K562 (cell line): ENCODE data around the gene SAA2. TPM values are rescaled to one million over a fixed set of nuclear protein-coding genes. Genes with fewer than 3 reads are reported as not detected.

ENCODE experiments used
- ATAC-seq: fragments of 200-7000 bp; cut with Tn5 transposase; 3 replicates; pipeline ENCODE4 v1.9.1; 2020; ENCODE audit warnings: moderate library complexity
- BruUV-seq: library from RNA; stranded (reverse); fragments of 400-500 nt; replicated peaks from 2 replicates; lab custom pipeline; 2021; lab: Mats Ljungman, UMichigan
- CTCF ChIA-PET: fragments of 300-600 bp; formaldehyde crosslinking; extraction: SDS; loops from one replicate; lab custom pipeline; 2021; ENCODE audit warnings: low intra/inter-chr PET ratio; lab: Yijun Ruan, JAX
- POLR2A ChIA-PET: fragments of 300-600, 350-650 bp; sonication (Branson Sonifier 250); formaldehyde crosslinking; extraction: SDS; loops from one replicate; lab custom pipeline; 2021; ENCODE audit warnings: antibody characterized with exemption, inconsistent platforms; lab: Yijun Ruan, JAX
- DNase-seq, 4 experiments: peaks; one replicate each; pipeline versions ENCODE4 v3.0.0 to v3.0.0-alpha.2; 2011 to 2018; ENCODE audit warnings: low spot score in 3 of 4, mixed read lengths in 3 of 4; ENCODE audit errors: extremely low read depth in 1 of 4
- FAIRE-seq: peaks from 2 replicates; lab custom pipeline; 2011; peaks lifted over from hg19 to GRCh38; lab: Jason Lieb, UNC
- H2AFZ ChIP-seq: 2 replicates; pipeline ENCODE4 v1.6.0; 2011; ENCODE audit warnings: low read depth, low read length, control low read depth, inconsistent platforms
- H3K27ac ChIP-seq: fragments of 200-600 bp; 3 replicates; pipeline ENCODE4 v1.8.0; 2011; ENCODE audit warnings: low read depth, mild to moderate bottlenecking, control low read depth, inconsistent platforms, low read length, moderate library complexity, mixed read lengths; ENCODE audit errors: extremely low read depth
- H3K27me3 ChIP-seq, 2 experiments: fragments of 300-600 bp in 1 of 2; 2 replicates in 1 of 2; 3 replicates in 1 of 2; pipeline versions ENCODE4 v1.6.0 to v1.8.0; 2011; ENCODE audit warnings: inconsistent platforms in 2 of 2, low read length in 2 of 2, mild to moderate bottlenecking in 1 of 2, mixed read lengths in 1 of 2, moderate library complexity in 1 of 2; ENCODE audit not compliant: control insufficient read depth in 2 of 2, insufficient read depth in 2 of 2
- H3K36me3 ChIP-seq: fragments of 300-600 bp; 3 replicates; pipeline ENCODE4 v1.8.0; 2011; ENCODE audit warnings: mild to moderate bottlenecking, low read length, inconsistent platforms; ENCODE audit not compliant: control insufficient read depth, insufficient read depth
- H3K4me1 ChIP-seq, 2 experiments: fragments of 200-600 bp in 1 of 2; replicated peaks in 1 of 2; 2 replicates in 1 of 2; 3 replicates in 1 of 2; pipeline versions ENCODE4 v1.5.1 to v1.8.0; 2011; ENCODE audit warnings: inconsistent platforms in 2 of 2, low read length in 2 of 2, mild to moderate bottlenecking in 1 of 2, mixed read lengths in 1 of 2, moderate library complexity in 1 of 2; ENCODE audit not compliant: control insufficient read depth in 2 of 2, insufficient read depth in 2 of 2
- H3K4me2 ChIP-seq: 2 replicates; pipeline ENCODE4 v1.6.1; 2011; ENCODE audit warnings: low read length, control low read depth, inconsistent platforms, mixed read lengths; ENCODE audit not compliant: insufficient read depth
- H3K4me3 ChIP-seq: fragments of 200-600 bp; sonication (generic), shearing (Covaris generic); 2 replicates; pipeline ENCODE4 v1.5.1; 2016; ENCODE audit warnings: control low read depth, inconsistent platforms
- H3K79me2 ChIP-seq: fragments of 200-600 bp; 3 replicates; pipeline ENCODE4 v1.8.0; 2011; ENCODE audit warnings: low read length, inconsistent platforms; ENCODE audit not compliant: control insufficient read depth, insufficient read depth
- H3K9ac ChIP-seq, 2 experiments: 2 replicates each; pipeline versions ENCODE4 v1.6.0 to v1.6.1; 2011; ENCODE audit warnings: low read depth in 2 of 2, low read length in 2 of 2, control low read depth in 1 of 2, inconsistent platforms in 1 of 2, mild to moderate bottlenecking in 1 of 2, mixed read lengths in 1 of 2; ENCODE audit not compliant: insufficient read depth in 1 of 2
- H3K9me1 ChIP-seq: one replicate; pipeline ENCODE4 v1.6.0; 2011; ENCODE audit warnings: inconsistent platforms, mild to moderate bottlenecking, low read length, moderate library complexity; ENCODE audit not compliant: control insufficient read depth, insufficient read depth
- H3K9me3 ChIP-seq: replicated peaks from 2 replicates; pipeline ENCODE4 v1.5.1; 2011; ENCODE audit warnings: low read depth, low read length, inconsistent platforms; ENCODE audit not compliant: control insufficient read depth, insufficient read depth
- H4K20me1 ChIP-seq: replicated peaks from 2 replicates; pipeline ENCODE4 v1.6.1; 2011; ENCODE audit warnings: low read length, inconsistent platforms, mixed read lengths; ENCODE audit not compliant: control insufficient read depth, insufficient read depth
- ETV6 ChIP-seq, 3 experiments: fragments of 150-350 bp in 1 of 3; sonication (generic) in 1 of 3; formaldehyde crosslinking in 1 of 3; IDR thresholded peaks; 2 replicates each; pipeline versions ENCODE4 v1.6.1 to v1.8.0; 2014 to 2022; ENCODE audit warnings: borderline replicate concordance in 2 of 3, low read depth in 2 of 3, antibody characterized with exemption in 1 of 3, low read length in 1 of 3, mild to moderate bottlenecking in 1 of 3, missing genetic modification reagents in 1 of 3
- JUNB ChIP-seq: fragments of 450-650 bp; formaldehyde crosslinking; conservative IDR thresholded peaks from 2 replicates; pipeline ENCODE4 v1.4.0; 2020; ENCODE audit warnings: mild to moderate bottlenecking
- NCOA6 ChIP-seq: fragments of 450-650 bp; IDR thresholded peaks from 2 replicates; pipeline ENCODE4 v1.6.1; 2017; ENCODE audit warnings: mild to moderate bottlenecking
- PYGO2 ChIP-seq: fragments of 450-650 bp; IDR thresholded peaks from 2 replicates; pipeline ENCODE4 v1.6.1; 2016; ENCODE audit warnings: mild to moderate bottlenecking, missing genetic modification characterization, moderate library complexity, missing compliant biosample characterization
- SPI1 ChIP-seq: IDR thresholded peaks from 2 replicates; pipeline ENCODE4 v1.6.1; 2011; ENCODE audit warnings: low read depth, low read length, control low read depth, borderline replicate concordance
- STAT5A ChIP-seq: IDR thresholded peaks from 2 replicates; pipeline ENCODE4 v1.6.1; 2012; ENCODE audit warnings: low read length, inconsistent platforms, borderline replicate concordance
- ZNF311 ChIP-seq: fragments of 250-450 bp; sonication (Bioruptor Pico); IDR thresholded peaks from 2 replicates; pipeline ENCODE4 v1.4.0; 2020; ENCODE audit warnings: mild to moderate bottlenecking, moderate library complexity
- ZNF408 ChIP-seq: fragments of 250-450 bp; sonication (Bioruptor Pico); IDR thresholded peaks from 2 replicates; pipeline ENCODE4 v1.4.0; 2020; ENCODE audit warnings: low read depth, mild to moderate bottlenecking, moderate library complexity
- ZNF584 ChIP-seq: fragments of 200-800 bp; sonication (Bioruptor generic); IDR thresholded peaks from 2 replicates; pipeline ENCODE4 v1.6.1; 2016; ENCODE audit warnings: low read depth, mild to moderate bottlenecking, missing genetic modification characterization, missing compliant biosample characterization
- WGBS: fragments of 100-300 bp; shearing (Covaris generic); methylation state at CpG from one replicate; pipeline ENCODE4 v1.1.6; 2016; ENCODE audit warnings: low coverage, mixed read lengths; ENCODE audit not compliant: insufficient coverage; ENCODE audit errors: missing lambda C conversion rate; 5-methylcytosine and 5-hydroxymethylcytosine counted together
- in situ Hi-C: fragments of 300-500 bp; cut with MboI; formaldehyde crosslinking; loops from 4 replicates; pipeline ENCODE4 v1.15.0; 2018; ENCODE audit warnings: inconsistent platforms, mixed read lengths
- intact Hi-C: fragments of 100-400 bp; cut with micrococcal nuclease; formaldehyde crosslinking; loops from 2 replicates; pipeline ENCODE4 v1.14.2; 2022
- polyA plus RNA-seq, 8 experiments: library from polyadenylated mRNA; depleted of rRNA in 4 of 8; stranded (reverse) in 5 of 8; unstranded in 3 of 8; fragments of >200 nt; fragmentation: Nextera tagmentation in 2 of 8; fragmentation: Illumina TruSeq in 1 of 8; extraction: Ambion mirVana in 2 of 8; extraction: Trizol in 1 of 8; gene quantifications; 2 replicates each; pipeline versions ENCODE4 v1.2.1 to v1.2.3, GENCODE V29; 2011 to 2014; ENCODE audit warnings: inconsistent platforms in 1 of 8, missing spikeins in 1 of 8
- total RNA-seq, 7 experiments: library from RNA; depleted of rRNA in 6 of 7; stranded (reverse); fragments of >200 nt in 6 of 7; fragmentation: Illumina TruSeq in 2 of 7; extraction: Trizol in 2 of 7; gene quantifications; 2 replicates each; pipeline versions ENCODE4 v1.2.1 to v1.2.3, GENCODE V29; 2011 to 2021; ENCODE audit warnings: low replicate concordance in 1 of 7
- TF ChIP-seq, protein P1 (sequence below): fragments of 250-450 bp; sonication (Bioruptor Pico); IDR thresholded peaks from 2 replicates; pipeline ENCODE4 v1.5.0; 2020; ENCODE audit warnings: mild to moderate bottlenecking
- TF ChIP-seq, protein P2 (sequence below): fragments of 450-650 bp; IDR thresholded peaks from 2 replicates; pipeline ENCODE4 v1.6.1; 2017; ENCODE audit warnings: antibody characterized with exemption, mild to moderate bottlenecking
- TF ChIP-seq, protein P3 (sequence below): fragments of 450-650 bp; IDR thresholded peaks from one replicate; pipeline ENCODE4 v1.6.1; 2018; ENCODE audit warnings: mild to moderate bottlenecking, moderate library complexity; ENCODE audit not compliant: partially characterized antibody

Gene SAA2
- total and polyA plus RNA-seq, 9 of the 15 experiments (the other 6 are each of a cell fraction or from before 2014, with no cell fraction given), result 4.6 TPM; not detected in 8

DNA sequence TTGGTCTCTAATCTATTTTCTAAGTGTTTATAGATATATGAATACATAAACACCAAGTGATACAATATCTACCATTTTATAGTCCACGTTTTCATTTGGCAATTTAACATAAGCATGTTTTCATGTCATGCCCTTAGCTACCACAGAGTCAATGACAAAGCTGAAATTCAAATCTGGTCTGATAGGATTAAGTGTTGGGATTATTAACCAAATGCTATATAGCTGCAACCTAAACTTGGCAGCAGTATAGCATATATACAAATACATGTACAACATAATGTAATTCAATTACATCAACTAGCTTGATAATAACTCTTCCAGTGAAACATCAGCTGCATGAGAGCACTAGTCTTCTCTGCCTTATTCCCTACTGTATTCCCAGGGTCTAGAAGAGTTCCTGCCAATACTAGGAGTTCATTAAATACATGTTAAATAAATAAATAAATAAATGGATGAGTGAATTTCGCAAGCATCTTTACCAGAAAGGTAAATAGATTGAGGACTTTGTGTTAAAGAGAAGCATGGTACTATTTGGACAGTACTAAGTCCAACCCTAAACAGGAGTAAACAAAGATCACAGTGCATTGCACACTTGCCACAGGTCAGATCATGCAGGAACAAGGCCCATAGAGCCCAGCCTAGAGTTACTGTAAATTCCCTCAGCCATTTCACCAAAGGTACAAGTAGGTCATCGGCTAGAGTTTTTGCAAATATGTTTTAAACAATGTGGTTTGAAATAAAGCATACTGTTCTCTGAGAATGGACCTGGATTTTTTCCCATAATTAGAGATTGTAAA, 24.7 kb downstream of the SAA2 start (continued):
- TF ChIP-seq ETV6 (IDR thresholded peaks at IDR 0.05; ENCODE audit: borderline replicate concordance in 1 of 2, low read depth in 2 of 2, low read length in 1 of 2), result no peak
- TF ChIP-seq ETV6 (CRISPR knock-in tag; IDR thresholded peaks at IDR 0.05; ENCODE audit: borderline replicate concordance), result no peak
- no peak for TF ChIP-seq NCOA6
- TF ChIP-seq, protein P1, sequence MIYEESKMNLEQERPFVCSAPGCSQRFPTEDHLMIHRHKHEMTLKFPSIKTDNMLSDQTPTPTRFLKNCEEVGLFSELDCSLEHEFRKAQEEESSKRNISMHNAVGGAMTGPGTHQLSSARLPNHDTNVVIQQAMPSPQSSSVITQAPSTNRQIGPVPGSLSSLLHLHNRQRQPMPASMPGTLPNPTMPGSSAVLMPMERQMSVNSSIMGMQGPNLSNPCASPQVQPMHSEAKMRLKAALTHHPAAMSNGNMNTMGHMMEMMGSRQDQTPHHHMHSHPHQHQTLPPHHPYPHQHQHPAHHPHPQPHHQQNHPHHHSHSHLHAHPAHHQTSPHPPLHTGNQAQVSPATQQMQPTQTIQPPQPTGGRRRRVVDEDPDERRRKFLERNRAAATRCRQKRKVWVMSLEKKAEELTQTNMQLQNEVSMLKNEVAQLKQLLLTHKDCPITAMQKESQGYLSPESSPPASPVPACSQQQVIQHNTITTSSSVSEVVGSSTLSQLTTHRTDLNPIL, result no peak
- no peak for TF ChIP-seq JUNB (CRISPR knock-in tag)
- no peak for TF ChIP-seq STAT5A
- no peak for TF ChIP-seq ZNF584

DNA sequence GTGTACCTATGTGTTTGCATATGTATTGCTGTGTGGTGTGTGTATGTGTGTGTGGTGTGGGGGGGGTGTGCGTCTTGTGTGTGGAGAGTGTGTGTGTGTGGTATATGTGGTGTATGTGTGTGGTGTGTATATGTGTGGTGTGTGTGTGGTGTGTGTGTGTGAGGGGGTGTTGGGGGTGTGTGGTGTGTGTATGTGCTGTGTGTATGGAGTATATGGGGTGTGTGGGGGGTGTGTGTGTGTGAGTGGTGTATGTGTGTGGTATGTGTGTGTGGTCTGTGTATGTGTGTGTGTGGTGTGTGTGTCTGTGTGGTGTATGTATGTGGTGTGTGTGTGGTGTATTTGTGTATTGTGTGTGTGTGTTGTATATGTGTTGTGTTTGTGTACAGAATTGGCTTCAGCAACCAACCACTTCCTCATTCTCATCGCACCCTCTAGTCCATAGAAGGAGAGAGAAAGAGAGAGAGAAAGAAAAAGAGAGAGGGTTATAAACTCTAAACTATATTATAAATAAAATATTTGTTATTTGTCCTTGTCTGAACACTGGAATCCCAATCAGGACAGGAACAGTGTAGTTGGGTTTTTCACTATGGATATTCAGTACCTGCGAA, 25.6 kb downstream of the SAA2 start:
- 7% methylated on average over 3 of the region's 3 CpGs for WGBS
- H3K79me2 ChIP-seq, result no peaks in the 10 kb centered on the region
- ChIA-PET CTCF (no interaction called here), POLR2A (no interaction called here)
- DNase-seq (no peak), FAIRE-seq (peak; percentile 58), ATAC-seq (no peak)
- H3K4me2 ChIP-seq, result no peak overlapping the region
- in situ Hi-C loops, result no loop called here
- BruUV-seq, result no TSS peak
- H3K4me1 ChIP-seq, result peaks cover 0 to 3% of the 10 kb centered on the region in 2 experiments; a peak in 1 of 5 replicates
- H3K27ac ChIP-seq, result no peak overlapping the region
- H3K9me1 ChIP-seq, result no peaks in the 10 kb centered on the region
- no peaks in the 10 kb centered on the region for H3K9me3 ChIP-seq
- H2AFZ ChIP-seq, result no peak overlapping the region
- H4K20me1 ChIP-seq, result no peaks in the 10 kb centered on the region
- intact Hi-C loops, result no loop called here
- H3K36me3 ChIP-seq, result no peaks in the 10 kb centered on the region
- H3K4me3 ChIP-seq, result no peak overlapping the region
- no peak overlapping the region for H3K9ac ChIP-seq
- H3K27me3 ChIP-seq, result 0 out of 5 replicates have a peak, but pooled peaks cover 0 to 6% of the 10 kb centered on the region in 2 experiments
- TF ChIP-seq ZNF408 (CRISPR knock-in tag) (no peak), PYGO2 (tag) (no peak), SPI1 (peak; percentile 59; the same call in 1 of the 2 replicates), ZNF311 (CRISPR knock-in tag) (no peak)
- TF ChIP-seq, protein P2, sequence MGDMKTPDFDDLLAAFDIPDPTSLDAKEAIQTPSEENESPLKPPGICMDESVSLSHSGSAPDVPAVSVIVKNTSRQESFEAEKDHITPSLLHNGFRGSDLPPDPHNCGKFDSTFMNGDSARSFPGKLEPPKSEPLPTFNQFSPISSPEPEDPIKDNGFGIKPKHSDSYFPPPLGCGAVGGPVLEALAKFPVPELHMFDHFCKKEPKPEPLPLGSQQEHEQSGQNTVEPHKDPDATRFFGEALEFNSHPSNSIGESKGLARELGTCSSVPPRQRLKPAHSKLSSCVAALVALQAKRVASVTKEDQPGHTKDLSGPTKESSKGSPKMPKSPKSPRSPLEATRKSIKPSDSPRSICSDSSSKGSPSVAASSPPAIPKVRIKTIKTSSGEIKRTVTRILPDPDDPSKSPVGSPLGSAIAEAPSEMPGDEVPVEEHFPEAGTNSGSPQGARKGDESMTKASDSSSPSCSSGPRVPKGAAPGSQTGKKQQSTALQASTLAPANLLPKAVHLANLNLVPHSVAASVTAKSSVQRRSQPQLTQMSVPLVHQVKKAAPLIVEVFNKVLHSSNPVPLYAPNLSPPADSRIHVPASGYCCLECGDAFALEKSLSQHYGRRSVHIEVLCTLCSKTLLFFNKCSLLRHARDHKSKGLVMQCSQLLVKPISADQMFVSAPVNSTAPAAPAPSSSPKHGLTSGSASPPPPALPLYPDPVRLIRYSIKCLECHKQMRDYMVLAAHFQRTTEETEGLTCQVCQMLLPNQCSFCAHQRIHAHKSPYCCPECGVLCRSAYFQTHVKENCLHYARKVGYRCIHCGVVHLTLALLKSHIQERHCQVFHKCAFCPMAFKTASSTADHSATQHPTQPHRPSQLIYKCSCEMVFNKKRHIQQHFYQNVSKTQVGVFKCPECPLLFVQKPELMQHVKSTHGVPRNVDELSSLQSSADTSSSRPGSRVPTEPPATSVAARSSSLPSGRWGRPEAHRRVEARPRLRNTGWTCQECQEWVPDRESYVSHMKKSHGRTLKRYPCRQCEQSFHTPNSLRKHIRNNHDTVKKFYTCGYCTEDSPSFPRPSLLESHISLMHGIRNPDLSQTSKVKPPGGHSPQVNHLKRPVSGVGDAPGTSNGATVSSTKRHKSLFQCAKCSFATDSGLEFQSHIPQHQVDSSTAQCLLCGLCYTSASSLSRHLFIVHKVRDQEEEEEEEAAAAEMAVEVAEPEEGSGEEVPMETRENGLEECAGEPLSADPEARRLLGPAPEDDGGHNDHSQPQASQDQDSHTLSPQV, result no peak
- TF ChIP-seq, protein P3, sequence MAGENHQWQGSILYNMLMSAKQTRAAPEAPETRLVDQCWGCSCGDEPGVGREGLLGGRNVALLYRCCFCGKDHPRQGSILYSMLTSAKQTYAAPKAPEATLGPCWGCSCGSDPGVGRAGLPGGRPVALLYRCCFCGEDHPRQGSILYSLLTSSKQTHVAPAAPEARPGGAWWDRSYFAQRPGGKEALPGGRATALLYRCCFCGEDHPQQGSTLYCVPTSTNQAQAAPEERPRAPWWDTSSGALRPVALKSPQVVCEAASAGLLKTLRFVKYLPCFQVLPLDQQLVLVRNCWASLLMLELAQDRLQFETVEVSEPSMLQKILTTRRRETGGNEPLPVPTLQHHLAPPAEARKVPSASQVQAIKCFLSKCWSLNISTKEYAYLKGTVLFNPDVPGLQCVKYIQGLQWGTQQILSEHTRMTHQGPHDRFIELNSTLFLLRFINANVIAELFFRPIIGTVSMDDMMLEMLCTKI, result no peak
